GM23338 (cell line): ENCODE results near the gene EMSY. TPM values are rescaled to one million over a fixed set of nuclear protein-coding genes. Genes with fewer than 3 reads are reported as not detected.

ENCODE experiments used
- ATAC-seq: fragments of 200-7000 bp; cut with Tn5 transposase; 3 replicates; pipeline ENCODE4 v1.9.1; 2020
- DNase-seq: peaks from one replicate; pipeline ENCODE4 v3.0.0-alpha.2; 2015; ENCODE audit warnings: low spot score
- H2AFZ ChIP-seq: fragments of 200-600 bp; sonication (generic); 2 replicates; pipeline ENCODE4 v1.8.0; 2016; ENCODE audit warnings: antibody characterized with exemption, mild to moderate bottlenecking, moderate library complexity
- H3F3A ChIP-seq: fragments of 200-600 bp; sonication (generic); replicated peaks from 2 replicates; pipeline ENCODE4 v1.8.0; 2017; ENCODE audit warnings: antibody characterized with exemption, mixed run types, low read depth
- H3K27ac ChIP-seq: fragments of 200-600 bp; sonication (generic); 2 replicates; pipeline ENCODE4 v1.6.1; 2016; ENCODE audit warnings: low read depth
- H3K27me3 ChIP-seq: fragments of 200-600 bp; sonication (generic); 2 replicates; pipeline ENCODE4 v1.8.0; 2016; ENCODE audit warnings: mild to moderate bottlenecking, mixed run types, moderate library complexity; ENCODE audit not compliant: insufficient read depth
- H3K36me3 ChIP-seq: fragments of 200-600 bp; sonication (generic); 2 replicates; pipeline ENCODE4 v1.8.0; 2016; ENCODE audit warnings: mild to moderate bottlenecking; ENCODE audit not compliant: insufficient read depth
- H3K4me1 ChIP-seq: fragments of 200-600 bp; sonication (generic); 2 replicates; pipeline ENCODE4 v1.8.0; 2016; ENCODE audit warnings: mild to moderate bottlenecking, moderate library complexity; ENCODE audit not compliant: insufficient read depth
- H3K4me2 ChIP-seq: fragments of 200-600 bp; sonication (generic); 2 replicates; pipeline ENCODE4 v1.7.1; 2017; ENCODE audit warnings: mixed run types
- H3K4me3 ChIP-seq: fragments of 200-600 bp; sonication (generic); 2 replicates; pipeline ENCODE4 v1.6.1; 2016; ENCODE audit warnings: mixed run types
- H3K79me2 ChIP-seq: fragments of 200-600 bp; sonication (generic); replicated peaks from 2 replicates; pipeline ENCODE4 v1.8.0; 2017; ENCODE audit warnings: mild to moderate bottlenecking; ENCODE audit not compliant: insufficient read depth
- H3K9me2 ChIP-seq: fragments of 200-600 bp; sonication (generic); 2 replicates; pipeline ENCODE4 v1.8.0; 2017; ENCODE audit not compliant: insufficient read depth
- H4K20me1 ChIP-seq: fragments of 200-600 bp; sonication (generic); replicated peaks from 2 replicates; pipeline ENCODE4 v1.8.0; 2017; ENCODE audit warnings: mild to moderate bottlenecking; ENCODE audit not compliant: insufficient read depth
- H3K27ac Mint-ChIP-seq: 2 replicates; pipeline ENCODE4 v1.8.0; 2020; ENCODE audit warnings: inconsistent platforms, mild to moderate bottlenecking, moderate library complexity, mixed read lengths
- H3K27me3 Mint-ChIP-seq: 3 replicates; pipeline ENCODE4 v1.8.0; 2022; ENCODE audit warnings: low read depth, mild to moderate bottlenecking, moderate library complexity, mixed read lengths, inconsistent platforms; ENCODE audit not compliant: insufficient read depth, poor library complexity
- H3K36me3 Mint-ChIP-seq: 3 replicates; pipeline ENCODE4 v1.8.0; 2021; ENCODE audit warnings: low read depth, mild to moderate bottlenecking, inconsistent platforms, moderate library complexity, mixed read lengths
- H3K4me1 Mint-ChIP-seq: 3 replicates; pipeline ENCODE4 v1.8.0; 2020; ENCODE audit warnings: mild to moderate bottlenecking, inconsistent platforms, mixed read lengths
- H3K4me3 Mint-ChIP-seq: 3 replicates; pipeline ENCODE4 v1.8.0; 2021; ENCODE audit warnings: moderate library complexity, mild to moderate bottlenecking, inconsistent platforms, mixed read lengths
- H3K9me3 Mint-ChIP-seq: 3 replicates; pipeline ENCODE4 v1.8.0; 2020; ENCODE audit warnings: moderate library complexity, mild to moderate bottlenecking, inconsistent platforms, mixed read lengths
- CTCF ChIP-seq, 2 experiments: fragments of 200-600 bp in 1 of 2; sonication (generic) in 1 of 2; conservative IDR thresholded peaks; 2 replicates each; pipeline versions ENCODE4 v1.5.1 to v1.6.1; 2016 to 2017; ENCODE audit warnings: antibody characterized with exemption in 2 of 2, low read depth in 2 of 2, mild to moderate bottlenecking in 2 of 2, moderate library complexity in 1 of 2
- JUNB ChIP-seq: IDR thresholded peaks from one replicate; pipeline ENCODE4 v1.6.1; 2016; ENCODE audit warnings: antibody characterized with exemption; ENCODE audit not compliant: unreplicated experiment
- POLR2AphosphoS5 ChIP-seq: IDR thresholded peaks from 2 replicates; pipeline ENCODE4 v1.6.1; 2016; ENCODE audit warnings: antibody characterized with exemption, low read depth
- ZNF114 ChIP-seq: fragments of 250-450 bp; sonication (Bioruptor Pico); IDR thresholded peaks from 2 replicates; pipeline ENCODE4 v1.5.0; 2020; ENCODE audit warnings: mild to moderate bottlenecking, moderate library complexity
- ZNF331 ChIP-seq: fragments of 250-450 bp; sonication (Bioruptor Pico); IDR thresholded peaks from 2 replicates; pipeline ENCODE4 v1.5.0; 2020; ENCODE audit warnings: low read depth, mild to moderate bottlenecking, moderate library complexity
- polyA plus RNA-seq: library from polyadenylated mRNA; unstranded; fragments of >200 nt; fragmentation: Nextera tagmentation; extraction: Ambion mirVana; gene quantifications from 2 replicates; pipeline ENCODE4 v1.2.1, GENCODE V29; 2016
- total RNA-seq: library from RNA; depleted of rRNA; stranded (reverse); fragments of >200 nt; shearing (Covaris generic); gene quantifications from 2 replicates; pipeline ENCODE4 v1.2.3, GENCODE V29; 2014
- TF ChIP-seq, protein P1 (sequence below): fragments of 250-450 bp; sonication (Bioruptor Pico); IDR thresholded peaks from 2 replicates; pipeline ENCODE4 v1.5.0; 2020; ENCODE audit warnings: mild to moderate bottlenecking, moderate library complexity

The EMSY gene
- total and polyA plus RNA-seq, 2 experiments from 2014 or later = 25.0 to 46.9 TPM

DNA sequence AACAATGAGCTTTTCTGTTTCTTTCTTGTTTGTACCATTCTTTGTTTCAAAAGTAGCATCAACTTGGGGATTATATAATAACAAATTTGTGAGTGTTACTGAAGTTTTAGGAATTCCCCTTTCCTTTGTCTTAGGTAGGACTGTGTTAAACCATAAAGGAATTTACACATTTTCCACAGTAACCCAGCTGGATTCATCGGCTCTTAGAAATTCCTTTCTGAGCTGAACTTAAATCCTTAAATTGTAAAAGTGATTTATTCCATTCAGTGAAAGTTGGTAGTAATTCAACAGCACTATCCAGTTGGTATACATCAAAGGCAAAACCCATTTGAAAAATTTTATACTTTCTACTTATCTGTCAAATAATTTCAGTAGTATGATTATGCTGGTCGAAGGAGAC, 11.8 kb downstream of the EMSY start (continued):
- TF ChIP-seq, protein P1, sequence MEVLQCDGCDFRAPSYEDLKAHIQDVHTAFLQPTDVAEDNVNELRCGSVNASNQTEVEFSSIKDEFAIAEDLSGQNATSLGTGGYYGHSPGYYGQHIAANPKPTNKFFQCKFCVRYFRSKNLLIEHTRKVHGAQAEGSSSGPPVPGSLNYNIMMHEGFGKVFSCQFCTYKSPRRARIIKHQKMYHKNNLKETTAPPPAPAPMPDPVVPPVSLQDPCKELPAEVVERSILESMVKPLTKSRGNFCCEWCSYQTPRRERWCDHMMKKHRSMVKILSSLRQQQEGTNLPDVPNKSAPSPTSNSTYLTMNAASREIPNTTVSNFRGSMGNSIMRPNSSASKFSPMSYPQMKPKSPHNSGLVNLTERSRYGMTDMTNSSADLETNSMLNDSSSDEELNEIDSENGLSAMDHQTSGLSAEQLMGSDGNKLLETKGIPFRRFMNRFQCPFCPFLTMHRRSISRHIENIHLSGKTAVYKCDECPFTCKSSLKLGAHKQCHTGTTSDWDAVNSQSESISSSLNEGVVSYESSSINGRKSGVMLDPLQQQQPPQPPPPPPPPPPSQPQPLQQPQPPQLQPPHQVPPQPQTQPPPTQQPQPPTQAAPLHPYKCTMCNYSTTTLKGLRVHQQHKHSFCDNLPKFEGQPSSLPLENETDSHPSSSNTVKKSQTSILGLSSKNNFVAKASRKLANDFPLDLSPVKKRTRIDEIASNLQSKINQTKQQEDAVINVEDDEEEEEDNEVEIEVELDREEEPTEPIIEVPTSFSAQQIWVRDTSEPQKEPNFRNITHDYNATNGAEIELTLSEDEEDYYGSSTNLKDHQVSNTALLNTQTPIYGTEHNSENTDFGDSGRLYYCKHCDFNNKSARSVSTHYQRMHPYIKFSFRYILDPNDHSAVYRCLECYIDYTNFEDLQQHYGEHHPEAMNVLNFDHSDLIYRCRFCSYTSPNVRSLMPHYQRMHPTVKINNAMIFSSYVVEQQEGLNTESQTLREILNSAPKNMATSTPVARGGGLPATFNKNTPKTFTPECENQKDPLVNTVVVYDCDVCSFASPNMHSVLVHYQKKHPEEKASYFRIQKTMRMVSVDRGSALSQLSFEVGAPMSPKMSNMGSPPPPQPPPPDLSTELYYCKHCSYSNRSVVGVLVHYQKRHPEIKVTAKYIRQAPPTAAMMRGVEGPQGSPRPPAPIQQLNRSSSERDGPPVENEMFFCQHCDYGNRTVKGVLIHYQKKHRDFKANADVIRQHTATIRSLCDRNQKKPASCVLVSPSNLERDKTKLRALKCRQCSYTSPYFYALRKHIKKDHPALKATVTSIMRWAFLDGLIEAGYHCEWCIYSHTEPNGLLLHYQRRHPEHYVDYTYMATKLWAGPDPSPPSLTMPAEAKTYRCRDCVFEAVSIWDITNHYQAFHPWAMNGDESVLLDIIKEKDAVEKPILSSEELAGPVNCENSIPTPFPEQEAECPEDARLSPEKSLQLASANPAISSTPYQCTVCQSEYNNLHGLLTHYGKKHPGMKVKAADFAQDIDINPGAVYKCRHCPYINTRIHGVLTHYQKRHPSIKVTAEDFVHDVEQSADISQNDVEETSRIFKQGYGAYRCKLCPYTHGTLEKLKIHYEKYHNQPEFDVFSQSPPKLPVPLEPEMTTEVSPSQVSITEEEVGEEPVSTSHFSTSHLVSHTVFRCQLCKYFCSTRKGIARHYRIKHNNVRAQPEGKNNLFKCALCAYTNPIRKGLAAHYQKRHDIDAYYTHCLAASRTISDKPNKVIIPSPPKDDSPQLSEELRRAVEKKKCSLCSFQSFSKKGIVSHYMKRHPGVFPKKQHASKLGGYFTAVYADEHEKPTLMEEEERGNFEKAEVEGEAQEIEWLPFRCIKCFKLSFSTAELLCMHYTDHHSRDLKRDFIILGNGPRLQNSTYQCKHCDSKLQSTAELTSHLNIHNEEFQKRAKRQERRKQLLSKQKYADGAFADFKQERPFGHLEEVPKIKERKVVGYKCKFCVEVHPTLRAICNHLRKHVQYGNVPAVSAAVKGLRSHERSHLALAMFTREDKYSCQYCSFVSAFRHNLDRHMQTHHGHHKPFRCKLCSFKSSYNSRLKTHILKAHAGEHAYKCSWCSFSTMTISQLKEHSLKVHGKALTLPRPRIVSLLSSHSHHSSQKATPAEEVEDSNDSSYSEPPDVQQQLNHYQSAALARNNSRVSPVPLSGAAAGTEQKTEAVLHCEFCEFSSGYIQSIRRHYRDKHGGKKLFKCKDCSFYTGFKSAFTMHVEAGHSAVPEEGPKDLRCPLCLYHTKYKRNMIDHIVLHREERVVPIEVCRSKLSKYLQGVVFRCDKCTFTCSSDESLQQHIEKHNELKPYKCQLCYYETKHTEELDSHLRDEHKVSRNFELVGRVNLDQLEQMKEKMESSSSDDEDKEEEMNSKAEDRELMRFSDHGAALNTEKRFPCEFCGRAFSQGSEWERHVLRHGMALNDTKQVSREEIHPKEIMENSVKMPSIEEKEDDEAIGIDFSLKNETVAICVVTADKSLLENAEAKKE (CRISPR knock-in tag) = no peak
- TF ChIP-seq JUNB (no peak), POLR2AphosphoS5 (no peak), ZNF114 (CRISPR knock-in tag) (no peak), CTCF (conservative IDR thresholded peaks at IDR 0.05; ENCODE audit: low read depth in 2 of 2) (no peak), ZNF331 (no peak)

- H3K27me3 ChIP-seq = no peaks in the 10 kb centered on the region
- Mint-ChIP-seq H3K4me3 (no peak overlapping the region), H3K36me3 (peaks cover 26% of the 10 kb centered on the region), H3K27ac (no peak overlapping the region; the same call in 1 of the 2 replicates), H3K4me1 (peaks cover 55% of the 10 kb centered on the region), H3K9me3 (no peaks in the 10 kb centered on the region), H3K27me3 (no peaks in the 10 kb centered on the region)
- H3K36me3 ChIP-seq = peaks cover 13% of the 10 kb centered on the region; the same call in 1 of the 2 replicates
- H3K79me2 ChIP-seq = peaks cover 41% of the 10 kb centered on the region
- H3K9me2 ChIP-seq = no peaks in the 10 kb centered on the region
- ATAC-seq (no peak), DNase-seq (peak; percentile 68)
- H2AFZ ChIP-seq = no peak overlapping the region
- H3K4me3 ChIP-seq = no peak overlapping the region
- no peak overlapping the region for H3K4me2 ChIP-seq
- no peaks in the 10 kb centered on the region for H4K20me1 ChIP-seq
- H3F3A ChIP-seq = no peaks in the 10 kb centered on the region
- TF ChIP-seq JUNB = no peak
- TF ChIP-seq CTCF (conservative IDR thresholded peaks at IDR 0.05; ENCODE audit: low read depth in 2 of 2) = peak; percentile 44 to 72
- 0 out of 2 replicates have a peak overlapping the region, but pooled peaks have one; percentile 33 for H3K27ac ChIP-seq
- peaks cover 42% of the 10 kb centered on the region for H3K4me1 ChIP-seq
Observed at GRCh38 chr11:76459299-76459698, 14.5 kb downstream of the EMSY start.
